HG03060 (cell line): ENCODE measurements around the gene OVCH1.
"Not testable (repeated sequence)": the region's sequence is repeated elsewhere in the genome, so short reads cannot be mapped to it uniquely, and the experiment has no call there.

Experiments used
- ATAC-seq: cut with Tn5 transposase; IDR thresholded peaks from one replicate; pipeline ENCODE4 v1.9.1; 2021; ENCODE audit warnings: low read depth, moderate number of reproducible peaks; ENCODE audit not compliant: unreplicated experiment

OVCH1 gene

GRCh38 chr12:29508949-29509348 is 11.5 kb upstream of the OVCH1 start:
- ATAC-seq, result no peak

- no peak for ATAC-seq
Observed at GRCh38 chr12:29505122-29505521, 7.6 kb upstream of the OVCH1 start.

- ATAC-seq, result no peak
Observed at GRCh38 chr12:29503283-29503682, 5.8 kb upstream of the OVCH1 start.

- no peak for ATAC-seq
Observed at GRCh38 chr12:29499235-29499634, 1.7 kb upstream of the OVCH1 start.

GRCh38 chr12:29492891-29493290 is 4.6 kb downstream of the OVCH1 start:
- no peak for ATAC-seq

GRCh38 chr12:29486972-29487371 is 10.5 kb downstream of the OVCH1 start:
- ATAC-seq, result no peak

- no peak for ATAC-seq
Observed at GRCh38 chr12:29463198-29463597, 34.3 kb downstream of the OVCH1 start.

GRCh38 chr12:29460082-29460481 is 37.4 kb downstream of the OVCH1 start:
- ATAC-seq, result no peak

- ATAC-seq, result no peak
Observed at GRCh38 chr12:29455087-29455486, 42.4 kb downstream of the OVCH1 start.

- ATAC-seq, result no peak
Observed at GRCh38 chr12:29451888-29452287, 45.6 kb downstream of the OVCH1 start.

- ATAC-seq, result no peak
Observed at GRCh38 chr12:29448157-29448556, 49.3 kb downstream of the OVCH1 start.

GRCh38 chr12:29447285-29447975 is 50.1 kb downstream of the OVCH1 start:
- ATAC-seq, result no peak

GRCh38 chr12:29439506-29439905 is 58.0 kb downstream of the OVCH1 start:
- ATAC-seq, result no peak

- no peak for ATAC-seq
Observed at GRCh38 chr12:29438752-29439408, 58.6 kb downstream of the OVCH1 start.

- no peak for ATAC-seq
Observed at GRCh38 chr12:29437575-29437974, 59.9 kb downstream of the OVCH1 start.

- ATAC-seq, result not testable (repeated sequence)
Observed at GRCh38 chr12:29436815-29437214, 60.7 kb downstream of the OVCH1 start.

GRCh38 chr12:29431513-29431912 is 66.0 kb downstream of the OVCH1 start:
- no peak for ATAC-seq

GRCh38 chr12:29430716-29431044 is 66.8 kb downstream of the OVCH1 start:
- ATAC-seq, result no peak

- no peak for ATAC-seq
Observed at GRCh38 chr12:29429999-29430715, 67.3 kb downstream of the OVCH1 start.

- peak; percentile 58 for ATAC-seq
Observed at GRCh38 chr12:29428633-29429032, 68.9 kb downstream of the OVCH1 start.

- peak; percentile 94 for ATAC-seq
Observed at GRCh38 chr12:29427964-29428363, 69.5 kb downstream of the OVCH1 start.

GRCh38 chr12:29426498-29426897 is 71.0 kb downstream of the OVCH1 start:
- ATAC-seq, result no peak
